Stimulated activated CD4-positive, alpha-beta T cell treated with anti-CD3 and anti-CD28 coated beads, Interleukin-4, amount 100 ng/mL, for 48 hours (primary cell): ENCODE data around the gene EPDR1.
"Not testable (repeated sequence)": the region's sequence is repeated elsewhere in the genome, so short reads cannot be mapped to it uniquely, and the experiment has no call there.

ENCODE experiments used
- DNase-seq, 2 donors: peaks; one replicate each; pipeline ENCODE4 v3.0.0-alpha.2; 2020; ENCODE audit warnings: low read depth in 2 of 2

Gene EPDR1

DNA sequence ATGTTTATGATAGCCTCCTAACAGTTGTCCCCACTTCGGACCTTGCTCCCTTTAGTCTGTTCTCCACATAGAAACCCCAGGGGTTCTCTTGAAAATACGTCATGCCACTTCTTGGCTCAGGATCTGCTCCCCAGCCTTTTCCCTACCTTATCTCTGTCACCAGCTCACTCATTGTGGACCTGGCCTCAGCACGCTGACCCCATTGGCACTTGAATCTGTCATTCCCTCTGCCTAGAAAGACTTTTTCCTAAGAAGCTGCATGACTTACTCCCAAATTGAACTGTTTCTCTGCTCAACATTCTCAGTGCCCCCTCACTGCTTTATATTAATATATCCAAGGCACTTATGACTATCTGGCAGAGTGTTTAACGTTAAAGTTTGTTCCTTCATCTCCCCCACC is 8.4 kb downstream of the EPDR1 start:
- DNase-seq, result no peak

DNA sequence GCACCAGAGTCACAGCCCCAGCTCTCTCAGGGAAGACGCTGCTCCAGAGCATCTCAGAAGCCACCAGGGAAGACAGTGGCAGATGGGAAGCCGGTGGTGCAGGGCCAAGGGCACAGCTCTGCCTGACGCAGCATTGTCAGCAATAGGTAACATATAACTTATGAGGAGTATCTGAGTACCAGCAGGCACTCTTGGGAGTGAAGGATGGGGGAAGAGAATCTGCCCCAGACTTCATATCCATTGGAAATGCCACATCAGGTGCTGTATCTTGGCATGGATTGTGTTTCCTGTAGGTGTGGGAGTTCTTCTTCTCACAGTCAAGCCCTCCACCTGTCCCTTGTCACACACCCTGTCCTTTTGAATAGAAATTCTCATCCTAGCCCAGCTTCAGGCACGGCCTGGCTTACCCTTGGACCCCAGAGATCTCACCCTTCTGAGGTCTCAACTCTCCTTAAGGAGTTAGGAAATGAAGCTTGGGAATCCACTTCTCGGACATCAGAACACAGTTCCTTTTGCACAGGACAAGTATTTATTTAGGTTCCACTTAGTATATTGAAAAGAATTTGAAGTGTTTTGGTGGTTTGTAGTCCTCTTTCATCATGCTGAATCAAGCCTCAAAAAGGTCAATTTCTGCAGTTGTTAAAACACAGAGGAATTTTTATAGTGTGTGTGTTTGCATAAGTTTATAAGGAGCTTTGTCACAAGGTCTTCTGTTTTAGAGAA is 9.9 kb downstream of the EPDR1 start:
- DNase-seq, result no peak

DNA sequence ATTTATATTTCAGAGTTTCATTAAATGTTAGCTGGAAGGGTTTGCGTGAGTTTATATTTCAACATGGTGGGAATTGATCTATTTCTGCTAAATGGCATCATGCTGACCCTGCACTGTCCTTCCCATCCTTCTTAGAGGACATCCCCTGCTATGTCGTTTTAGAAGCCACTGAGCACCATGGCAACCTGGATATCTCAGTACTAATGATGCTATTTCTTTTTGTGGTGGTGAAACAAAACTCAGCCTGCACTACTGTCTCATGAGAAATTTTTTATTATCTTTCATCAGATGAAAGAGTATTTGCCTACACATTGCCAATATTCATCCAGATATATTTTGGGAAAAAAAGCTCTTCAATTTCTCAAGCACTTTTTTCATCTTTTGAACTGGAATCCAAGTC is 12.1 kb downstream of the EPDR1 start:
- no peak for DNase-seq

DNA sequence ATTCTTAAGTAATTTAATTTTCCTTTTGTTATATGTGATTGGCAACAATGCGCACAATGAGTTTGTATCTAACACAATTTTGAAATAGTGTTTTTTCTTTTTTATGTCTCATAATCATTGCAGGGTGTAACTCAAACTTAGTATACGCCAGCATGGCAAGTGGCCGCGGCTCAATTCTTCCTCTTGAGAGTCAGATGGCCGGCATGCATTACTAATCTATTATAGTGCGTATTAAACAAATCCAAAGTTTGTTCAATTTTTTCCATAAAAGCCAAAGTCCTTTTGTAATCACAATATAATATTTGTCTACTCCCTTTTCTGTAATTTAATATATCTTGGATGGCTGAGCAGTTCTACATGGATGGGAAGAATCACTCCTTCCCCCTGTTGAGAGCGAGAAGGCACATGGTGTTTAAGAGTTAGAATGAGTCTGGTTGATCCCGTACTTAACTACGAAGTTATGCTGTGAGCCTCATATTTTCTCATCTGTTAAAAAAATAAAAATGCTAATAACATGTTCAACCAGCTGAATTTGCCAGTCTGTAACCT is 12.7 kb downstream of the EPDR1 start:
- DNase-seq, result no peak

DNA sequence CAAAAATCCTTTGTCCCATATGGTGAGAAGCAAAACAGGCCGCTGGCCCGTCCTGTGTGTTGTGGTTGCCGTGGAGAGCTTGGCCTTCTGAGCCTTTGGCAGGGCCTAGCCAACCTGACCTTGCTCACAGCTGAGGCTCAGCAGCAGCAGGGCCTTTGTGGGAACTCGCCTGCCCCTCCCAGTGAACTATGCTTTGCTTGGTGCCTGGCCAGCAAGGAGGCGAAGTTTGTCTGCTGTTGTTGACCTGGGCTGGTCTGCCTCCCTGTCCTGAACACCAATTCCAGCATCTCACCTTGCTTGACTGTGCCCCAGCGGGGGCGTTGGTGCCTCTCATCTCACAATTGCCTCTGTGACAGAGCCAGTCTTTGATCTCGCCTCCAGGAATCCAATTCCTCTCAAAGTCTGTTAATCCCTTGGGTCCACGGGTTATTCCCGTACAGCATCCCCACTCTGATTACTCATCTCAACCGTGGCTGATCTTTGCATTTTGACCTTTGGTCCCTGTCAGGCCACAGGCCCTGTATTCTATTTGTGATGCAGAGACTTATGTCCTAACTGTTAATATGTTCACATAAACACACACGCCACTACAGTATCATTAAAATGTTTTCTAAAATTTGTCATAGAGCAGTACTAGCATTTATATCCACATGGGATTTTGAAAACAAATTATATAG is 22.6 kb downstream of the EPDR1 start:
- no peak for DNase-seq

DNA sequence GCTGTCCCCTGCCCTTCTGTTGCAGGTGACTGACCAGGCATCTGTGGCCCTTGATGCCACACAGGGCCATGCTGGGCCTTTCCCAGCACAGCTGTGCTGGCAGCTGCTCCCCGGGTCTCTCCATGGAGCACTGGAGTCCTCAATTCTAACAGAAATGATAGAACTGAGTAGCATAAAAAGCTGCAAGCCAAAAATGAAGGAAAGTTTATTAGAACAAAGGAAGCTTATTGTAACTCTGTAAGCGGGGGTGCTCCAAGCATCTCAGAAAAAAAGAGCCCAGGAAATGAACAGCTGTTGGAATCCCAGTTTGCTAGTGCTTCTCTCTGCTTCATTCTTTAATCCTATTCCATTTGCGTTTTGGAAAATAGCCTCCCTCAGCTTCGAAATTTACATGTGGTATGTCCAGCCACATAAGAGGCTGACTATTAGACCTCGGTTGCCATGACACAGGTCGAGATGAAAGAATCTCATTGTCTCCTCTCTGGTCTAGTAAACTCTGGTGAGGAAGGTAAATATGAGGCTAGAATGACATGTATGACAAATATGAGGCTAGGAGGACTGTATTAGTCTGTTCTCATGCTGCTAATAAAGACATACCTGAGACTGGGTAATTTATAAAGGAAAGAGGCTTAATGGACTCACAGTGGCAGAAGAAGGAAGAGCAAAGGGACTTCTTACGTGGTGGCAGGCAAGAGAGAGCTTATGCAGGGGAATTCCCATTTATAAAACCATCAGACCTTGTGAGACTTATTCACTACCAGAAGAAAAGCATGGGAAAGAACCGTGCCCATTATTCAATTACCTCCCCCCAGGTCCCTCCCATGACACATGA is 23.7 kb downstream of the EPDR1 start:
- no peak for DNase-seq

DNA sequence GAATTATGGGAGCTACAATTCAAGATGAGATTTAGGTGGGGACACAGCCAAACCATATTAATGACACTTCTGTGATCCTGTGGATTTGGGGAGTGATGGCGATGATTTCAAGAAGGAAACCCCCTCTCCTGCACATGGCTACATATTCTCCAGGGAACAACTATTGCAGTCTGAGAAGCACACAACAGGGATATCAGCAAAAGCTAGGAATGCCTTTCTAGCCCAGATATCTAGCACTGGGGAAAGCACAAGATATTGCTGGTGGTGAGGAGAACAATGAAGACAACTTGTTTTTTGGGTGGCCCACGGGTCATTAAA is 24.3 kb downstream of the EPDR1 start:
- DNase-seq, result no peak

DNA sequence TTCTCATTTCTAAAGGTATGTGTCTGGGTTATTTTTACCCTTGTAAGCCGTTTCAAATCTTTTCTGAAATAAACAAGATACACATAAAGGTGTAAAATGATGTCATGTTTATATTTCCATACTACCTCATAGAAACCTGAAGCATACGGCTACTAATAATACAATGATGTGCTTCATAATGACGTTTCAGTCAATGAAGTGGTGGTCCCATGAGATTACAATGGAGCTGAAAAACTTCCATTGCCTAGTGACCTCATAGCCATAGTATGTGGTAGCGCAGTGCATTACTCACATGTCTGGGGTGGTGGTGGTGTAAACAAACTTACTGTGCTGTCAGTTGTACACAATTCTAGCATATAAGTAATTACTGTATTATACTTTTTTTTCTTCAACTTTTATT is 24.9 kb downstream of the EPDR1 start:
- no peak for DNase-seq

DNA sequence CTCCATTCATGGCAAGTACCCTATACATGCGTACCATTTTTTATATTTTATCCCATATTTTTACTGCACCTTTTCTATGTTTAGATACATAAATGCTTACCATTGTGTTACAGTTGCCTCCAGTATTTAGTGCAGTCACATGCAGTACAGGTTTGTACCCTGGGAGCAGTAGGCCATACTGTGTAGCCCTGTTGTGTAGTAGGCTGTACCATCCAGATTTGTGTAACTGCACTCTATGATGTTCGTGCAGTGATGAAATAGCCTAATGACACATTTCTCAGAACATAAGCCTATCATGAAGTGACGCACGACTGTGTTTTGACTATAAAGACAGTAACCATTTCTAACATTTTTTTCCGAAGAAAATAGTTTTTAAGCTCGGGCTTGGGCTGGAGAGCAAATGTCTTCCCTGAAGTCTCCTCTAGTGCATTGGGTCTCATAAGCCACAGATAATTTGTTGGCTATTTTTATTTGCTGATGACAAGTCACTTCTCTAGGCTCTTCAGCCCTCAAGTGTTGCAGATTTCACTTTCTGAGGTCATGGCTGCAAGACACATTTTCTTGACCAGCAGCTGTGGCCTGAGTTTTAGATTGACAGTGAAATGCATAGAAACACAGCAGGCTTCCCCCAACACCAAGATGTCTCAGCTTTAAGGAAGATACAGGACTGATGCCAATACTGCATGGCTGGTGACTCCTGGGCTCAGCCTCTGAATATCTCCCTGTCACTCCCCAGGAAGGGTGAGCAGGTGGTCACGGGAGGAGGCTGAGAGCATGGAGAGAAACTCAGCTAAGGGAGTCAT is 26.9 kb downstream of the EPDR1 start:
- no peak for DNase-seq

DNA sequence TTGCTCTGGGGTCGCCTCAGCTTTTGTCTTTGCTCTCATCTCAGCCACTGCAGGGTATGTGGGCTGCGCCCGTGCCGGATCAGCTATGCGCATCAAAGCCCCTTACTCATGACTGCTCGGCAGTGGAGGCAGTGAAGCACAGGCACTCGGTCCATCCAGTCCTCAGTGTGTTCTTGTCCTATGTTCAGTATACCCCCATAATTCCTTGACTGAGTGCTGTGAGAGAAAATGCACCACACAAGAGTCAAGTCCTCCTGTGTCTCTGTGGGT is 27.4 kb downstream of the EPDR1 start:
- DNase-seq, result no peak

DNA sequence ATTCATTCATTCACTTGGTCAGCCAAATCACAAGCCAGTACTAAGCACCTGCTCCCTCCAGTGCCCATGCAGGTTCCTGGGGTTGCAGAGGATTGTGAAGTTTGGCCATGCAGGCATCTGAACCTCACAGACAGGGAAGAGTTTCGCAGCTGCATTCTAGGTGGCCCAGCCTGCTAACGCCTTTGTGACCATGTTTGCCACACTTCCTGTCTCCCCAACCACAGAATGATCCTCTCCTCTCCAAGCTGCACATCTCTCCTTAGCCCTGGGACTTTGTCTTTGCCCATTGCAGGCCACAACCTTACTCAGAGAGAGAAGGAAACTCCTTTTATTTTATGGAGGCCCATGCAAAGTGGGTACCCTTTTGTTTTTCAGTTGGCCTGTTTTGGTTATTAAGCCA is 31.8 kb downstream of the EPDR1 start:
- no peak for DNase-seq

DNA sequence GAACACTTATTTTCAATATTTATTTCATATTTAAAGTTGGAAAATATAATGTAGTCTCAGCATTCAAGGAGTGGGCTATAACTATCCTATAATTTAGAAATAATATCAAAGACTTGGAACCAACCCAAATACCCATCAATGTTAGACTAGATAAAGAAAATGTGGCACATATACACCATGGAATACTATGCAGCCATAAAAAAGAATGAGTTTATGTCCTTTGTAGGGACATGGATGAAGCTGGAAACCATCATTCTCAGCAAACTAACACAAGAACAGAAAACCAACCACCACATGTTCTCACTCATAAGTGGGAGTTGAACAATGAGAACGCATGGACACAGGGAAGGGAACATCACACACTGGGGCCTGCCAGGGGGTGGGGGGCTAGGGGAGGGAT is 33.8 kb downstream of the EPDR1 start:
- DNase-seq, result not testable (repeated sequence)

DNA sequence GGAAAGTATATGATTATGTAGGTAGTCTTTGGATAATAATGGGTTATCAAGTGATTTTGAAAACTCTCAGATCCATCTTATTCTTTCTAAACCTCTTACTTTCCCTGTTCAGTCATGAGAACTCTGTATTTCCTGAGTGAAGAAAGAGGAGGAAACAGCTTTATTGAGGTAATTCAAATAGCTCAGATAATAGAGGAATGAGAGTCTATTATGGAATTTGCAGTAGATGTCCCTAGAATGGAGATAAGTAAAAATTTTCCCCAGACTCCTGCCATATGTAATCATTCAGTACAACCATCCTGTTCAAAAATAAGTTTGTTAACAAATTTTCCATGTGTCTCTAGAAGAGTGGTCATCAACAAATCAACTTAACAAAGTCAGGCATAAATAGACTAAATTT is 36.4 kb downstream of the EPDR1 start:
- DNase-seq, result no peak

DNA sequence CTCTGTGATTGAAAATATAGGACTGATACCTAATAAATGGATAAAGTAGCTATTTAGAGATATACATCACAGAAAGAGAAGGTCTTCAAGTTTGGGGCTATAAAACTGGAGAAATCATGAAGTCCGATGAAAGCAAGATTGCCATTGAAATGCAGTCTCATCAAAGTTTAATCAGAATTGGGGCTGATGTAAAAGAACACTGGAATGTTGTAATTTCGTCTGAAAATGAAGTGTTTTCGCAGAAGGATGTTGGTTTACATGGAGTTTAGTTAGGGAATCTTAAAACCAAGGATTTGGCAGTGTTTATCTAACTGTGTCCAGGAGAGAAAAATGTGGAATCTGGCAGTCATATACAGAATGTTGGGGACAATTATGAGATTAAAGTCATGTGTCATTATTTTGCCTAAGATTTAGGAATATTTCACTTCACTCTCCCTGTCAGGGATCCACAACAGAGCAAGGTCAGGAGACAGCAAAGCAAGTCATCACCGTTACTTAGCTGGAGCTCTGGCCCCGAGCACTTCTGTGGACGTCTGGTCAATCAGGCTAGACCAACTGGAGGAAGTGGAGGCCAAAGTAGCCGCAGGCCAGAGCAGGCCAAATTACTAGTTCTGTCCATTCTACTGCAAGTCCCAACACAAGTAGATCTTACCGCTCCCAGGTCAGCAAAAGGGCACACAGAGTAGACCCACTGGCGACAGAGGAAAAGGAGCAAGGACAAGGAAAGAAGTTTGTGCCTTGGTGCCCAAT is 37.0 kb downstream of the EPDR1 start:
- no peak for DNase-seq

DNA sequence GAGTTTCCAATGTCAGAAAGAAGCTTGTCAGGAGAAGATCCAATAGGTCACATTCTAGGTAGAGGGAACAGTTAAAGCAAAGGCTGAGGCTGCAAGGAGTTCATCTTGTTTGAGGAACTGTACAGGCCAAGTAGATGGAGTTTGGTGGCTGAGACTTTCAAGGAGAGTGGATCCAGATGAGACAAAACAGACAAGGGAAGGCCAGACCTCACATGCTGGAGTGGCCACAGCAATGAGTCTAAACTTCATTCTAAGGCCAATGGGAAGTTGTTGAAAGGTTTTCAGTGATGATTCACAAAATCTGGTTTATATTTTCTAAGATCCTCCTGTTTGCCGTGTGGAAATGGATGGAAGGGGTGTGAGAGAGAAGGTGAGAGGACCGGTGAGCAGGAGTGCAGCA is 40.0 kb downstream of the EPDR1 start:
- DNase-seq, result no peak

DNA sequence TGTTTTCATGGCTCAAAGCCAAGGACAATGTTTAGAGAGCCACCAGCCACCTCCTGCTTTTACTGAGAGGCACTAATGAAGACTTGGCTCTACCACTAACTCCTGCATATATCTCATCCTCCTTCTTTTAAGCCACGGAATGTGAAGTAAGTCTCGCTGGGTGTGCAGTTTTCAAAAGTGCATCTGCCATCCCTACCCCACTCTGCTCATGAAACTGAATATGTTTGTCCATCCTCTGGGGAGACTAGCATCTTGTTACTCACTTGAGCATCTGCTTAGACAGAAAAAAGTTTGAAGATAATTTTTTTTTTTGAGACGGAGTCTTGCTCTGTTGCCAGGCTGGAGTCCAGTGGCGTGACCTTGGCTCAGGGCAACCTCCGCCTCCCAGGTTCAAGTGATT is 40.8 kb downstream of the EPDR1 start:
- DNase-seq, result no peak

DNA sequence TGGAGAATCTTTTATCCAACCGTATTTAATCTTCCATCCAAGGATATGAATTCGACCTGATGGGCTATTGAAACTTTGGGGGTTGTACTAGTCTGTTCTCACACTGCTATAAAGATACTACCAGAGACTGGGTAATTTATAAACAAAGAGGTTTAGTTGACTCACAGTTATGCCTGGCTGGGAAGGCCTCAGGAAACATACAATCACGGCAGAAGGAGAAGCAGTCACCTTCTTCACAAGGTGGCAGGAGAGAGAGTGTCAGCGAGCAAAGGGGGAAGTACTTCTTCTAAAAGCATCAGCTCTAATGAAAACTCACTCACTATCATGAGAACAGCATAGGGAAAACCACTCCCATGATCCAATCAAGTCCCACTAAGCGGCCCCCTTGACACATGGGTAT is 43.8 kb downstream of the EPDR1 start:
- DNase-seq, result no peak

DNA sequence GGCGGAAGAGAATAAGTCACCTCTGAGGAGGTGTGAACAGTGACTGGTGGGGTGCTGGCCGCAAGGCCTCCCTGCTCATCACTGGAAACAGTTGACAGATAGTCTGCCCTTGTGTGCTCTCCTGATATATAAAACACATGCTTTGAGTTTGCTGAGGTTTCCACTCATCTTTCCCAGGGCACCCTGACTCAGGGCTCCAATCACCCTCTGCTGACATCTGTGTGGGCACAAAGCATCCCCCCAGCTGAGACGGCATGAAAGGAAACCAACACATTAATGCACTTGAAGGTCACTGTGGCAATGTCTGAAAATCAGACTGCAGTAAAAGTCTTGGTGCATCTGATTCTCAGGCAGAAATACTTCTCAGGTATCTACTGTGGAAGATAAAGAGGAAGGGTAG is 49.8 kb downstream of the EPDR1 start:
- no peak for DNase-seq

DNA sequence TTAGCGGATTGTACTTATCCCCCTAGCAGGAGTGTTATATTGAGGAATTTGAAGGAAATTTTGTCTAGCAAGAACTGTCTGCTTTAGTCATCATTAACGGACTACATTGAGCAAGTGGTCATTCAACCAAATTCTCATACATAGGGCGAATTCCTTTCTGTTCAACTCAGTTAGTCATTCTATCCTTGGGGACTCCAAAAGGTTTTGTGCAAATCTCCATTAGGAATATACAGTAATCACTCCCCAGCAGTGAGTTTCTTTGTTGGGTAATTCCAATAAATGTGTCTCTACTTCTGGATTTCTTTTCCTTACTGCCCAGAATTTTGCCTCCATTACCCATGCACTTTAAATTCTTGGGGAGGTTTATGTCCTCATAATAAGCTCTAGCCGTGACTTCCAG is 51.1 kb downstream of the EPDR1 start:
- no peak for DNase-seq

DNA sequence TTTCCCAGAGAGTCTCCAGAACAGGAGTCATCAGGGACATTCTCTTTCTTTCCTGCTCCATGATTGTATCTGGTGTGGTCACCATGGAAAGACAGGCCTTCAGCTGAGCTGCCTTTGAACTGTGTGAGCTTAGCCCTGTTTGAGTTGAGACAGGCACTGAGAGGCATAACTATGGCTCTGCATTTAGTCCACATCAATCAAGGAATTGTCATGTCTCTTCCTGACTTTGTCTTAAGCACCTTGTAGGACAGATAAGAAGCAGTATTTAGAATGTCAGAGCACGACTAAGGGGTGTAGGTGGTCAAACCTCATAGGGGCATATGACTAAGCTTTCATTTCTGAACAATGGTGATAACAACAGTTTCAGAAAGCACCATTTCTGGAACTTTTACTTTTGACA is 53.5 kb downstream of the EPDR1 start:
- no peak for DNase-seq

DNA sequence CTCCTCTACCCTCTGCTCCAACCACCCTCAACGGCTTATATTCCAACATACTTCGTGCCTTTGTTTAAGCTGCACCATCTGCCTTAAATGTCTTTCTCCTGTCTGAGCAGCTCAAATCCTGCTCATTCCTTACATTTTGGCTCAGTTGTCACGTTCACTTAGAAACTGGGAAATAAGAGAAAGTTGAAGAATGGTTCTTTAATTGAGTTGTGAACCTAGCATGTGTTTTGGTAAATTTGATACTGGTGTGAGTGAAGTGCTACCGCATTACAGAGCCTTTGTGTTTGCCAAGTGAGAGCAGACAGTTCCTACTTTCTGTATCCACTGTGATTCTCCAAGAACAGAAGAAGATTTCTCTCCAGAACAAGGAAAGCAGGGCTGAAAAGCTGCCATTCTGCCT is 54.3 kb downstream of the EPDR1 start:
- no peak for DNase-seq

DNA sequence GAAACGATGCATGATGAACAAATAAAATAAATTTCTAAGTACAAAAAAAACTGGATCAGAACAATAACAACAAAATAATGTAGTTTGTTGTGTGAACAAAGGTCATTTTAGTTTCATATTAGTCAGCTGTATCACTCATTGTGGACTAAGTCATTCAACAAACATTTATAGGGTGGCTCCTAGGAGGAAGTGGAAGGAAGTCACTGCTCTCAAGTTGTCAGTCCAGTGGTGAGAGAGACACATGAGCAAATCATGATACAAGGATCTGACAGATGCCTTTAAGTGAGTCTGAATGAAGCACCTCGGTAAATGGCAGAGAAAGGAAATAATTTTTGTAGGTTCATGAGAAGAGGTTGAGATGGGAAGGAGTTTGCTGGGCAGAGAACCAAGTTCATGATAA is 56.8 kb downstream of the EPDR1 start:
- no peak for DNase-seq
